A673 (cell line): ENCODE measurements around the gene NPAS4. TPM values are rescaled to one million over a fixed set of nuclear protein-coding genes. Genes with fewer than 3 reads are reported as not detected.
"Not testable (repeated sequence)": the region's sequence is repeated elsewhere in the genome, so short reads cannot be mapped to it uniquely, and the experiment has no call there.

Experiments used
- BruUV-seq: library from RNA; stranded (reverse); fragments of 400-500 nt; replicated peaks from 2 replicates; lab custom pipeline; 2021; lab: Mats Ljungman, UMichigan
- CTCF ChIA-PET: fragments of 300-600 bp; sonication (Branson Sonifier 250); formaldehyde crosslinking; loops from one replicate; lab custom pipeline; 2022; ENCODE audit warnings: antibody characterized with exemption; lab: Charles Lee
- POLR2A ChIA-PET: fragments of 300-600 bp; sonication (Branson Sonifier 250); formaldehyde crosslinking; loops from one replicate; lab custom pipeline; 2022; ENCODE audit warnings: antibody characterized with exemption; ENCODE audit not compliant: low non-redundant PET; lab: Charles Lee
- DNase-seq: peaks from one replicate; pipeline ENCODE4 v3.0.0-alpha.2; 2015; ENCODE audit warnings: low spot score
- H3K27ac ChIP-seq: fragments of 200-600 bp; sonication (generic); 2 replicates; pipeline ENCODE4 v1.5.1; 2016; ENCODE audit warnings: mixed run types, low read depth, mild to moderate bottlenecking, mixed read lengths, antibody characterized with exemption, low read length; ENCODE audit not compliant: poor library complexity, severe bottlenecking
- H3K27me3 ChIP-seq: fragments of 200-600 bp; sonication (generic); replicated peaks from 2 replicates; pipeline ENCODE4 v1.6.1; 2017; ENCODE audit warnings: mixed run types, low read depth, mild to moderate bottlenecking, mixed read lengths, antibody characterized with exemption, low read length; ENCODE audit not compliant: insufficient read depth, poor library complexity
- H3K36me3 ChIP-seq: fragments of 200-600 bp; sonication (generic); 2 replicates; pipeline ENCODE4 v1.6.1; 2016; ENCODE audit warnings: mixed run types, mild to moderate bottlenecking, mixed read lengths, antibody characterized with exemption, low read length; ENCODE audit not compliant: insufficient read depth, poor library complexity, severe bottlenecking
- H3K4me1 ChIP-seq: fragments of 200-600 bp; sonication (generic); 2 replicates; pipeline ENCODE4 v1.6.1; 2017; ENCODE audit warnings: mixed run types, mild to moderate bottlenecking, mixed read lengths, antibody characterized with exemption, low read length; ENCODE audit not compliant: insufficient read depth, poor library complexity, severe bottlenecking
- H3K4me3 ChIP-seq: fragments of 200-600 bp; sonication (generic); 2 replicates; pipeline ENCODE4 v1.5.1; 2016; ENCODE audit warnings: low read depth, mixed run types, mild to moderate bottlenecking, mixed read lengths, low read length; ENCODE audit not compliant: poor library complexity, severe bottlenecking
- H3K9me3 ChIP-seq: fragments of 200-600 bp; sonication (generic); 2 replicates; pipeline ENCODE4 v1.6.1; 2016; ENCODE audit warnings: mixed run types, low read depth, mild to moderate bottlenecking, mixed read lengths, antibody characterized with exemption, low read length; ENCODE audit not compliant: poor library complexity, severe bottlenecking
- EZH2 ChIP-seq: fragments of 200-600 bp; sonication (generic); IDR thresholded peaks from 2 replicates; pipeline ENCODE4 v1.6.1; 2017; ENCODE audit warnings: borderline replicate concordance, low read depth, mild to moderate bottlenecking, mixed read lengths, antibody characterized with exemption, low read length; ENCODE audit not compliant: poor library complexity, severe bottlenecking
- intact Hi-C: fragments of 100-400 bp; cut with micrococcal nuclease; formaldehyde crosslinking; loops from one replicate; pipeline ENCODE4 v1.10.0; 2022; ENCODE audit not compliant: unreplicated experiment
- total RNA-seq: library from RNA; stranded (reverse); gene quantifications from 2 replicates; pipeline ENCODE4 v1.2.3, GENCODE V29; 2021
- TF ChIP-seq, protein P1 (sequence below): fragments of 300-800, 200-600 bp; sonication (generic); conservative IDR thresholded peaks from 2 replicates; pipeline ENCODE4 v1.5.1; 2017; ENCODE audit warnings: low read depth, mild to moderate bottlenecking, antibody characterized with exemption, low read length, moderate library complexity, mixed read lengths

The NPAS4 gene
- total RNA-seq, 1 experiment from 2014 or later: not detected

DNA sequence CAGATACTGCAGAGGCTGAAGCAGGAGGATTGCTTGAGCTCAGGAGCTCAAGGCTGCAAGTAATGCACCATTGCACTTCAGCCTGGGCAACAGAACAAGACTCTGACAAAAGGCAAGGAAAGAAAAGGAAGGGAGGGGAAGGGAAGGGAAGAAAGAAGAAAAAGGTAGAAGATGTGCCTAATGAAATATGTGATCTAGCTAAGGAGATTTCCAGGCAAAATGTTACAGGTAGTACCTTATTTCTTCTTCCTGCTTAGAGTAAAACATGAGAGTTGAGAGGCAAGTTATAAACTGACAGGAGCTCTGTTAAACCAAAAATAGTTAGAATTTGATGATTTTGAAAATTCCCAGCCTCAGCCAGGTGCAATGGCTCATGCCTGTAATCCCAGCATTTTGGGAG, 41.2 kb downstream of the NPAS4 start:
- CTCF ChIA-PET: no interaction called here
- intact Hi-C loops: no loop called here
- H3K36me3 ChIP-seq: no peaks in the 10 kb centered on the region

DNA sequence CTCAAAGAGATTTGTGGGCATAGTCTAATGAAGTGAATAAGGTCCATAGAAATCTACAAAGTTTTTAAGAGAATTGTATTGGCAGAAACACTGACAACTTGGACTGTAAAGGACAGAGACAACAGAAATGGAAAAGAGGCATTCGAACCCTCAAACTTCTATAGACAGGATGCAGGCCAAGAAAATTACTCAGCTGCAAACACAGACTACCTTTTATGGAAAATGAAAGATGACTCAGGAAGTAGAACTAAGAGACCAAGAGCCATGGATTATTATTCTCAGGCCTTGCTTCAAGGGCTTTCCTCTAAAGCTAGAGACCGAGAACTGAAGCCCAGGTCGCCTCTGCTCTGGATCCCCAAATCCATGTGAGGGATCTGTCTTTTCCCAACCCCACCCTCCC, 42.1 kb downstream of the NPAS4 start:
- no peak for DNase-seq
- POLR2A ChIA-PET: no interaction called here
- Histone ChIP-seq H3K27ac (no peak overlapping the region), H3K9me3 (no peaks in the 10 kb centered on the region), H3K4me1 (no peaks in the 10 kb centered on the region), H3K27me3 (no peaks in the 10 kb centered on the region), H3K4me3 (no peak overlapping the region), H3K36me3 (no peaks in the 10 kb centered on the region)
- BruUV-seq: no TSS peak
- intact Hi-C loops: no loop called here
- CTCF ChIA-PET: no interaction called here
- TF ChIP-seq EZH2: no peak

More for the DNA sequence above, 41.2 kb downstream of the NPAS4 start:
- Histone ChIP-seq H3K9me3 (no peaks in the 10 kb centered on the region), H3K27ac (no peak overlapping the region), H3K4me3 (no peak overlapping the region), H3K4me1 (no peaks in the 10 kb centered on the region), H3K27me3 (no peaks in the 10 kb centered on the region)
- BruUV-seq: no TSS peak
- no peak for DNase-seq
- TF ChIP-seq, protein P1, sequence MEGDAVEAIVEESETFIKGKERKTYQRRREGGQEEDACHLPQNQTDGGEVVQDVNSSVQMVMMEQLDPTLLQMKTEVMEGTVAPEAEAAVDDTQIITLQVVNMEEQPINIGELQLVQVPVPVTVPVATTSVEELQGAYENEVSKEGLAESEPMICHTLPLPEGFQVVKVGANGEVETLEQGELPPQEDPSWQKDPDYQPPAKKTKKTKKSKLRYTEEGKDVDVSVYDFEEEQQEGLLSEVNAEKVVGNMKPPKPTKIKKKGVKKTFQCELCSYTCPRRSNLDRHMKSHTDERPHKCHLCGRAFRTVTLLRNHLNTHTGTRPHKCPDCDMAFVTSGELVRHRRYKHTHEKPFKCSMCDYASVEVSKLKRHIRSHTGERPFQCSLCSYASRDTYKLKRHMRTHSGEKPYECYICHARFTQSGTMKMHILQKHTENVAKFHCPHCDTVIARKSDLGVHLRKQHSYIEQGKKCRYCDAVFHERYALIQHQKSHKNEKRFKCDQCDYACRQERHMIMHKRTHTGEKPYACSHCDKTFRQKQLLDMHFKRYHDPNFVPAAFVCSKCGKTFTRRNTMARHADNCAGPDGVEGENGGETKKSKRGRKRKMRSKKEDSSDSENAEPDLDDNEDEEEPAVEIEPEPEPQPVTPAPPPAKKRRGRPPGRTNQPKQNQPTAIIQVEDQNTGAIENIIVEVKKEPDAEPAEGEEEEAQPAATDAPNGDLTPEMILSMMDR: no peak
- no peak for TF ChIP-seq EZH2
- POLR2A ChIA-PET: no interaction called here

DNA sequence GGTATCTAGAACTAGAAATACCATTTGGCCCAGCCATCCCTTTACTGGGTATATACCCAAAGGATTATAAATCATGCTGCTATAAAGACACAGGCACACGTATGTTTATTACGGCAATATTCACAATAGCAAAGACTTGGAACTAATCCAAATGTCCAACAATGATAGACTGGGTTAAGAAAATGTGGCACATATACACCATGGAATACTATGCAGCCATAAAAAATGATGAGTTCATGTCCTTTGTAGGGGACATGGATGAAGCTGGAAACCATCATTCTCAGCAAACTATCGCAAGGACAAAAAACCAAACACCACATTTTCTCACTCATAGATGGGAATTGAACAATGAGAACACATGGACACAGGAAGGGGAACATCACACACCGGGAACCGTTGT, 43.3 kb downstream of the NPAS4 start:
- not testable (repeated sequence) for BruUV-seq, H3K27ac ChIP-seq

DNA sequence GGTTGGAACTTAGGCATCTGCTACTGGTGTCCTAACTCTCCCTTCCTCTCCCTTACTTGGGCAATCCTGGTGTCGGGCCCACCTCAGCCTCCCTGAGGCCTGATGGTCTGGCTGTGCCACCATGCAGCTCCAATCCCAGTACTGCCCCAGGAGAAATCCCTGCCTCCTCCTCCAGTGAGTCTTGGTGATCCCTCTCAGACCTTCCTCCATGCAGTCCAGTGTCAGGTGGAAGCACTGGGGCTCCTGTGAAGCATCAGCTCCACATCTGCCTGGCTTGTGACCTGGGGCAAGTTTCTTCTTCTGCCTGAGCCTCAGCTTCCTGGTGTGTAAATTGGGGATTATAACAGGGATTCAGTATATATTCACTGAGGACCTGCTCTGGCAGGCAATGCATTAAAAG, 44.1 kb downstream of the NPAS4 start:
- no peak for DNase-seq
- Histone ChIP-seq H3K36me3 (no peaks in the 10 kb centered on the region), H3K27me3 (no peaks in the 10 kb centered on the region), H3K27ac (no peak overlapping the region), H3K4me1 (no peaks in the 10 kb centered on the region), H3K4me3 (no peak overlapping the region), H3K9me3 (no peaks in the 10 kb centered on the region)
- CTCF ChIA-PET: no interaction called here
- POLR2A ChIA-PET: no interaction called here
- no TSS peak for BruUV-seq
- intact Hi-C loops: no loop called here
- TF ChIP-seq, protein P1: no peak
- no peak for TF ChIP-seq EZH2

More for the DNA sequence above, 43.3 kb downstream of the NPAS4 start:
- intact Hi-C loops, POLR2A ChIA-PET, CTCF ChIA-PET, H3K36me3 ChIP-seq, H3K27me3 ChIP-seq, H3K9me3 ChIP-seq, H3K4me3 ChIP-seq, H3K4me1 ChIP-seq, DNase-seq: not testable (repeated sequence)
